GM10266 (cell line): Measurements from ENCODE around the gene PRSS48.

Source experiments
- DNase-seq: peaks from one replicate; pipeline ENCODE4 v3.0.0; 2012; ENCODE audit errors: extremely low spot score
- TF ChIP-seq, protein P1 (sequence below): IDR thresholded peaks from 2 replicates; pipeline ENCODE4 v1.5.1; 2012; ENCODE audit warnings: mild to moderate bottlenecking, low read depth; ENCODE audit not compliant: control insufficient read depth, insufficient read depth; ENCODE audit errors: missing control alignments

PRSS48 gene

DNA sequence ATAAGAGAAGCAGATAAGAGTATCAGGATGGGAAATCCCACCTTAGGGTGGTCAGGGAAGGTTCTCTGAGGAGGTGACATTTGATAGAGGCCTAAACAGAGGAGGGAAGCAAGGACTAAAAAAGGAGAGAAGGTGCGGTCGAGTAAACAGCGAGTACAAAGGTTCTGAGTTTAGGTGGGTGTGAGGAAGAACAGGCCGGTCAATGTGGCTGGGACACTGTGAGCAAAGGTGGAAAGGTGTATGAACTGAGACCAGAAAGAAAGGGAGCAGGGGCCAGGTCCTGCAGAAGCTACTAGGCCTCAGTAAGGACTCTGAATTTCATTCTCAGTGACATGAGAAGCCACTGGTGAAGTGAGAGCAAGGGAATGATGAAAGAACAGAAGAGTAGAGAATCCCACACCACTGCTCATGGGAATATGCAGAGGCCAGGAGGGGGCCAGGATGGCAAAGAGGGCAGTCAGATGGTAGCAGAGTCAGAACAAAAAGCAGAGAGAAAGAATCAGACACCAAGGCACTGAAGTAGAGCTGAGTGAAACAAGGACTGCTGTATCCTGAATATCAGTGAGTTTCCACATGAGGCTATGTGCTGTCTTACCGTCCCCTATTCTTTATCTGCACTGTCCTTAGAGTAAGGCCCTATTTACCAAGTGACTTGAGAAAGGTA, 18.0 kb downstream of the PRSS48 start:
- no peak for DNase-seq
- TF ChIP-seq, protein P1, sequence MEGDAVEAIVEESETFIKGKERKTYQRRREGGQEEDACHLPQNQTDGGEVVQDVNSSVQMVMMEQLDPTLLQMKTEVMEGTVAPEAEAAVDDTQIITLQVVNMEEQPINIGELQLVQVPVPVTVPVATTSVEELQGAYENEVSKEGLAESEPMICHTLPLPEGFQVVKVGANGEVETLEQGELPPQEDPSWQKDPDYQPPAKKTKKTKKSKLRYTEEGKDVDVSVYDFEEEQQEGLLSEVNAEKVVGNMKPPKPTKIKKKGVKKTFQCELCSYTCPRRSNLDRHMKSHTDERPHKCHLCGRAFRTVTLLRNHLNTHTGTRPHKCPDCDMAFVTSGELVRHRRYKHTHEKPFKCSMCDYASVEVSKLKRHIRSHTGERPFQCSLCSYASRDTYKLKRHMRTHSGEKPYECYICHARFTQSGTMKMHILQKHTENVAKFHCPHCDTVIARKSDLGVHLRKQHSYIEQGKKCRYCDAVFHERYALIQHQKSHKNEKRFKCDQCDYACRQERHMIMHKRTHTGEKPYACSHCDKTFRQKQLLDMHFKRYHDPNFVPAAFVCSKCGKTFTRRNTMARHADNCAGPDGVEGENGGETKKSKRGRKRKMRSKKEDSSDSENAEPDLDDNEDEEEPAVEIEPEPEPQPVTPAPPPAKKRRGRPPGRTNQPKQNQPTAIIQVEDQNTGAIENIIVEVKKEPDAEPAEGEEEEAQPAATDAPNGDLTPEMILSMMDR: no peak

DNA sequence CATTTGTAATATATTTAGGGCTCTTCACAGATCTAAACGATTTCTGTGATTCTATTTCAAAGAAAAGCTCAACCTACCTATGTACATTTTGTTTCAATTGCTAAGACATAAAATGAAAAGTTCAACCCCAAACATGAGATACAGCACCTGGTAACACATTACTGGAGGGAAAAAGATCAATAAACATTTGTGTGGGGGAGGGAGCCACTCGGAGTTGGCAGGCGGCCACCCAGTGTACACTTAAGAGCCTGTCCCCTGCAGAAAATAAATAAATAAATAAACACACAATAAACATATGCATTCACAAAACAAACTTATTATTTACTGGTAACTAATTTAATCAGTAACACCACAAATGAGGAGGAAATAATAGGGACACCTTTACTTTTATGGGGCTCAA, 19.3 kb downstream of the PRSS48 start:
- no peak for DNase-seq
- TF ChIP-seq, protein P1: no peak

DNA sequence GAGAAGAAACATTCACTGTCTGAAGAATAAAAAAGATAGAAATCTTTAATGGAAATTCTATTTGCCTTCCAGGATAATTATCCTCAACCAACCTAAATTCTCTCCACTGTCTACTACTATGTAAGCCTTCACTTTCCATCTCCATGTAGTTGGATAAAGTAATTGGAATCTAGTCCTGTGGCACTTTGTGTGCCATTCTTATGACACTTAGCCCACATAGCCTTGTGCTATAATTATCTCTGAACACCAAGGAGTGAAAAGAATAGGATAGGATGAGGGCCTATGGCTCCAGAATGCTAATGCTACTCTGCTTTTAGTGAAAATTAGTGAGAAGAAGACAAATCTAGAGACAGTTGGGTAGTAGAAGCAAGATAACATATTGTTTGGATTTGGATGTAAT, 20.2 kb downstream of the PRSS48 start:
- TF ChIP-seq, protein P1: no peak
- DNase-seq: no peak

DNA sequence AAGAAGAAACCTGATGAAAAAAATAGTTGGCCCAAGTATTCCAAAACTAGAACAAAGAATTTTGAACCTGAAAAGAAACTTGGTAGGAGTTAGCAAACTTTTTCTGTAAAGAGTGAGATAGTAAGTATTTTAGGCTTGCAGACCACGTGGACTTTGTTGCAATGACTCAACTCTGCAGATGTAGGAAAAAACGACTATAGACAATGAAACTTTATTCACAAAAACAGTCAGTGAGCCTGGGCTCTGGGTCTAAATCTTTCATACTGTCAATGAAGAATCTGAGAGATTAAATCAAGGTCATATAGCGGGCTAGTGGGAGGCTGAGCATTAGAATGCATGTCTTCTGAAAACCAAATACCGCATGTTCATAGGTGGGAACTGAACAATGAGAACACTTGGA, 25.5 kb downstream of the PRSS48 start:
- DNase-seq: no peak
- TF ChIP-seq, protein P1: no peak

DNA sequence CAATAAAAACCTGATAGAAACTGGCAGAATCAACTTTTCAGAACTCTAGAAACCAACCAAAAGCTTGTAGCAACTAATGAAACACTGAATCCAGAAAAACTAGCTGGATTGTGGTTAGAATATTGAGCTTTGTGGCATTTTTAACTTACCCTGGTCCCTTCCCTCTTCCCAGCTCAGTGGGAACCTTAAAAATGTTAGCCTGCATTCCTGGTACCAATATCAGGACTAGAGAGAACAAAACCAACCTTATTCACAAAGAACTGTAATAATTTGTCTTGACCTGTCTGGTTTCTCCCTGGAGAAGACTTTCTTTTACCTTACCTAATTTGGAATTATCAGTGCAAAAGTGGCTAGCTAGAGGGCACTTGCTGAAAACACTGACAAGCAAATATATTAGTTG, 27.3 kb downstream of the PRSS48 start:
- TF ChIP-seq, protein P1: no peak
- DNase-seq: no peak

DNA sequence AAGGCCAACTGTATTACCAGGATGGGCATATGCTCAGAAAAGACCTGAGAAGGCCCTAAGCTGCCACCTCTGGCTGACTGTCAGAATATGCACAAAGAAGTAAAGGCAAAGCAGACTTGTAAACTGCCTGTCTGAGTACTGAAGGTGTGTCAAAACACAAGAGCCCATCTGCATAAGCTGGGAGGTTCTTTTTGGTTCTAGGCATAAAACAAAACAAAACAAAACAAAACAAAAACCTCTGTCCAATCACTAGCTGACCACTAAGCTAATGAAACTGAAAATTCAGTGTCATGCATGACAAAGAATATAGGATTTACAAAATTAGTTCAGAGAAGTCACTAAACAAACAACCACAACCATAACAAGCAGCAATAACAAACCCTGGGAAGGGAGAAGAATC, 27.8 kb downstream of the PRSS48 start:
- no peak for DNase-seq
- TF ChIP-seq, protein P1: no peak

DNA sequence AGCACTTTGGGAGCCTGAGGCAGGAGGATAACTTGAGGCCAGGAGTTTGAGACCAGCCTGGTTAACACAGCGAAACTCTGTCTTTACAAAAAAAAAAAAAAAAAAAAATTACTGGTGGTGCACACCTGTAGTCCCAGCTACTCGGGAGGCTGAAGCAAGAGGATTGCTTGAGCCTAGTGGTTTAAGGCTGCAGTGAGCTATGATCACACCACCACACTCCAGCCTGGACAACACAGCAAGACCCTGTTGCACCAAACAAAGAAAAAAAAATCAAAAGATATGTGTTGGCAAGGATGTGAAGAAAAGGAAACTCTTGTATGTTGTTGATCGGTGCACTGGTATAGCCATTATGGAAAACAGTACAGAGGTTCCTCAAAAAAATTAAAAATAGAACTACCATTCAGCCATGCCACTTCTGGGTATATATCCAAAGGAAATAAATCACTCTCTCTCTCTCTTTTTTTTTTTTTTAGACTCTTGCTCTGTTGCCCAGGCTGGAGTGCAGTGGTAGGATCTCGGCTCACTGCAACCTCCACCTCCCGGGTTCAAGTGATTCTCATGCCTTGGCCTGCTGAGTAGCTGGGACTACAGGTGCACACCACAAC, 33.3 kb downstream of the PRSS48 start:
- TF ChIP-seq, protein P1: no peak
- DNase-seq: no peak
